ENCODE measurements around the gene DNTTIP2. TPM values are rescaled to one million over a fixed set of nuclear protein-coding genes. Genes with fewer than 3 reads are reported as not detected.

The DNTTIP2 gene
- total and polyA plus RNA-seq, 9 of the 15 experiments (the other 6 are each of a cell fraction or from before 2014, with no cell fraction given): 50.4 to 138 (median 97.0) TPM

DNA sequence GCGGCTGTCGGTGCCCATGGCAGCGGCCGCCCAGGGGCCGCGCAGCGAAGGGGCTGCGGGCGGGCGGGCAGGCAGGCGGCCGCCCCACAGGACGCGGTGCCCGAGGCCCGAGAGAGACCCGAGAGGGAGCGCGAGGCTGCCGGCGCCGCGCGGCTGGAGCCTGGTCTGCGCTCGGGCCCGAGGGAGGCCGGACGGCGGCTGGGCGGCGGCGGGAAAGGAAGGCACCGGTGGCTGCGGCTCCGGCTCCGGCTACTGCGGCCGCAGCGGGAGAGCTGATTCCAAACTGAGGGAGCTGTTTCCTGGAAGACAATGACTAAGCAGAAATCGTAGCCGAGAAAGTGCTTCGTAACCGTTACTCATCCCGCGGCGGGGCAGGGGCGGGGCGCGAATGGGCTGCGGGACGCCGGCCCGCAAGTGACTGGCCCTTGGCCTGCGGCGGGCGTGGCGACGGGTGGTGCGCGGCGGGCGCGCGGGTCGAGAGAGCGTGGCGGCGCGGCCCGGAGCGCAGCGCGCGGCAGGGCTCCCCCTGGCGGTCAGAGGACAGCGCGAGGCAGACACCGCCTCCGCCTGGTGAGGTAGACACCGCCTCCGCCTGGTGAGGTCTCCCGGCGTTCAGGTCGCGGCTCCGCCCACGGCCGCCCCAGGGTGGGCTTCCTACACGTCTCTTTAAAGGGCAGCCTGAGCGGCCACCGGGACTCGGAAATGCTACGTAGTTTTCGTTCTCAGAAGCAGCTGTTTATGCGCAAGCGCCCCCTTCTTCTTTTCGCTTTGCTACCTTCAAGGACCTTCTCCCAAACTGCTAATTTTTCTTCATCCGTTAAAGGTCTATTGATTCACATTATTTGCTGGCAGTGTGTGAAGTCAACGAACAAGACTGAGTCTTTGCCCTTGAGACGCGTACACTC, 30.4 kb upstream of the DNTTIP2 start, which contains the start of gene GCLM (continued):
- TF ChIP-seq, protein P1, sequence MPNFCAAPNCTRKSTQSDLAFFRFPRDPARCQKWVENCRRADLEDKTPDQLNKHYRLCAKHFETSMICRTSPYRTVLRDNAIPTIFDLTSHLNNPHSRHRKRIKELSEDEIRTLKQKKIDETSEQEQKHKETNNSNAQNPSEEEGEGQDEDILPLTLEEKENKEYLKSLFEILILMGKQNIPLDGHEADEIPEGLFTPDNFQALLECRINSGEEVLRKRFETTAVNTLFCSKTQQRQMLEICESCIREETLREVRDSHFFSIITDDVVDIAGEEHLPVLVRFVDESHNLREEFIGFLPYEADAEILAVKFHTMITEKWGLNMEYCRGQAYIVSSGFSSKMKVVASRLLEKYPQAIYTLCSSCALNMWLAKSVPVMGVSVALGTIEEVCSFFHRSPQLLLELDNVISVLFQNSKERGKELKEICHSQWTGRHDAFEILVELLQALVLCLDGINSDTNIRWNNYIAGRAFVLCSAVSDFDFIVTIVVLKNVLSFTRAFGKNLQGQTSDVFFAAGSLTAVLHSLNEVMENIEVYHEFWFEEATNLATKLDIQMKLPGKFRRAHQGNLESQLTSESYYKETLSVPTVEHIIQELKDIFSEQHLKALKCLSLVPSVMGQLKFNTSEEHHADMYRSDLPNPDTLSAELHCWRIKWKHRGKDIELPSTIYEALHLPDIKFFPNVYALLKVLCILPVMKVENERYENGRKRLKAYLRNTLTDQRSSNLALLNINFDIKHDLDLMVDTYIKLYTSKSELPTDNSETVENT (CRISPR knock-in tag; IDR thresholded peaks at IDR 0.05): peak; percentile 33; the same call in 1 of the 2 replicates
- TF ChIP-seq, protein P2, sequence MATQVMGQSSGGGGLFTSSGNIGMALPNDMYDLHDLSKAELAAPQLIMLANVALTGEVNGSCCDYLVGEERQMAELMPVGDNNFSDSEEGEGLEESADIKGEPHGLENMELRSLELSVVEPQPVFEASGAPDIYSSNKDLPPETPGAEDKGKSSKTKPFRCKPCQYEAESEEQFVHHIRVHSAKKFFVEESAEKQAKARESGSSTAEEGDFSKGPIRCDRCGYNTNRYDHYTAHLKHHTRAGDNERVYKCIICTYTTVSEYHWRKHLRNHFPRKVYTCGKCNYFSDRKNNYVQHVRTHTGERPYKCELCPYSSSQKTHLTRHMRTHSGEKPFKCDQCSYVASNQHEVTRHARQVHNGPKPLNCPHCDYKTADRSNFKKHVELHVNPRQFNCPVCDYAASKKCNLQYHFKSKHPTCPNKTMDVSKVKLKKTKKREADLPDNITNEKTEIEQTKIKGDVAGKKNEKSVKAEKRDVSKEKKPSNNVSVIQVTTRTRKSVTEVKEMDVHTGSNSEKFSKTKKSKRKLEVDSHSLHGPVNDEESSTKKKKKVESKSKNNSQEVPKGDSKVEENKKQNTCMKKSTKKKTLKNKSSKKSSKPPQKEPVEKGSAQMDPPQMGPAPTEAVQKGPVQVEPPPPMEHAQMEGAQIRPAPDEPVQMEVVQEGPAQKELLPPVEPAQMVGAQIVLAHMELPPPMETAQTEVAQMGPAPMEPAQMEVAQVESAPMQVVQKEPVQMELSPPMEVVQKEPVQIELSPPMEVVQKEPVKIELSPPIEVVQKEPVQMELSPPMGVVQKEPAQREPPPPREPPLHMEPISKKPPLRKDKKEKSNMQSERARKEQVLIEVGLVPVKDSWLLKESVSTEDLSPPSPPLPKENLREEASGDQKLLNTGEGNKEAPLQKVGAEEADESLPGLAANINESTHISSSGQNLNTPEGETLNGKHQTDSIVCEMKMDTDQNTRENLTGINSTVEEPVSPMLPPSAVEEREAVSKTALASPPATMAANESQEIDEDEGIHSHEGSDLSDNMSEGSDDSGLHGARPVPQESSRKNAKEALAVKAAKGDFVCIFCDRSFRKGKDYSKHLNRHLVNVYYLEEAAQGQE (IDR thresholded peaks at IDR 0.05; ENCODE audit: borderline replicate concordance): peak; percentile 47; the same call in 1 of the 2 replicates
- TF ChIP-seq, protein P2 (CRISPR knock-in tag; IDR thresholded peaks at IDR 0.05; ENCODE audit: low read depth): no peak
- TF ChIP-seq, protein P3, sequence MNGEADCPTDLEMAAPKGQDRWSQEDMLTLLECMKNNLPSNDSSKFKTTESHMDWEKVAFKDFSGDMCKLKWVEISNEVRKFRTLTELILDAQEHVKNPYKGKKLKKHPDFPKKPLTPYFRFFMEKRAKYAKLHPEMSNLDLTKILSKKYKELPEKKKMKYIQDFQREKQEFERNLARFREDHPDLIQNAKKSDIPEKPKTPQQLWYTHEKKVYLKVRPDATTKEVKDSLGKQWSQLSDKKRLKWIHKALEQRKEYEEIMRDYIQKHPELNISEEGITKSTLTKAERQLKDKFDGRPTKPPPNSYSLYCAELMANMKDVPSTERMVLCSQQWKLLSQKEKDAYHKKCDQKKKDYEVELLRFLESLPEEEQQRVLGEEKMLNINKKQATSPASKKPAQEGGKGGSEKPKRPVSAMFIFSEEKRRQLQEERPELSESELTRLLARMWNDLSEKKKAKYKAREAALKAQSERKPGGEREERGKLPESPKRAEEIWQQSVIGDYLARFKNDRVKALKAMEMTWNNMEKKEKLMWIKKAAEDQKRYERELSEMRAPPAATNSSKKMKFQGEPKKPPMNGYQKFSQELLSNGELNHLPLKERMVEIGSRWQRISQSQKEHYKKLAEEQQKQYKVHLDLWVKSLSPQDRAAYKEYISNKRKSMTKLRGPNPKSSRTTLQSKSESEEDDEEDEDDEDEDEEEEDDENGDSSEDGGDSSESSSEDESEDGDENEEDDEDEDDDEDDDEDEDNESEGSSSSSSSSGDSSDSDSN (IDR thresholded peaks at IDR 0.05; ENCODE audit: borderline replicate concordance in 1 of 2, low read depth in 2 of 2, low read length in 2 of 2): peak; percentile 88 to 98; a peak in 3 of 4 replicates
- peak; percentile 77 for TF ChIP-seq POLR2A (conservative IDR thresholded peaks at IDR 0.05)
- TF ChIP-seq HNRNPL (IDR thresholded peaks at IDR 0.05; ENCODE audit: low read depth, low read length): peak; percentile 49; the same call in 1 of the 2 replicates
- TF ChIP-seq, protein P4, sequence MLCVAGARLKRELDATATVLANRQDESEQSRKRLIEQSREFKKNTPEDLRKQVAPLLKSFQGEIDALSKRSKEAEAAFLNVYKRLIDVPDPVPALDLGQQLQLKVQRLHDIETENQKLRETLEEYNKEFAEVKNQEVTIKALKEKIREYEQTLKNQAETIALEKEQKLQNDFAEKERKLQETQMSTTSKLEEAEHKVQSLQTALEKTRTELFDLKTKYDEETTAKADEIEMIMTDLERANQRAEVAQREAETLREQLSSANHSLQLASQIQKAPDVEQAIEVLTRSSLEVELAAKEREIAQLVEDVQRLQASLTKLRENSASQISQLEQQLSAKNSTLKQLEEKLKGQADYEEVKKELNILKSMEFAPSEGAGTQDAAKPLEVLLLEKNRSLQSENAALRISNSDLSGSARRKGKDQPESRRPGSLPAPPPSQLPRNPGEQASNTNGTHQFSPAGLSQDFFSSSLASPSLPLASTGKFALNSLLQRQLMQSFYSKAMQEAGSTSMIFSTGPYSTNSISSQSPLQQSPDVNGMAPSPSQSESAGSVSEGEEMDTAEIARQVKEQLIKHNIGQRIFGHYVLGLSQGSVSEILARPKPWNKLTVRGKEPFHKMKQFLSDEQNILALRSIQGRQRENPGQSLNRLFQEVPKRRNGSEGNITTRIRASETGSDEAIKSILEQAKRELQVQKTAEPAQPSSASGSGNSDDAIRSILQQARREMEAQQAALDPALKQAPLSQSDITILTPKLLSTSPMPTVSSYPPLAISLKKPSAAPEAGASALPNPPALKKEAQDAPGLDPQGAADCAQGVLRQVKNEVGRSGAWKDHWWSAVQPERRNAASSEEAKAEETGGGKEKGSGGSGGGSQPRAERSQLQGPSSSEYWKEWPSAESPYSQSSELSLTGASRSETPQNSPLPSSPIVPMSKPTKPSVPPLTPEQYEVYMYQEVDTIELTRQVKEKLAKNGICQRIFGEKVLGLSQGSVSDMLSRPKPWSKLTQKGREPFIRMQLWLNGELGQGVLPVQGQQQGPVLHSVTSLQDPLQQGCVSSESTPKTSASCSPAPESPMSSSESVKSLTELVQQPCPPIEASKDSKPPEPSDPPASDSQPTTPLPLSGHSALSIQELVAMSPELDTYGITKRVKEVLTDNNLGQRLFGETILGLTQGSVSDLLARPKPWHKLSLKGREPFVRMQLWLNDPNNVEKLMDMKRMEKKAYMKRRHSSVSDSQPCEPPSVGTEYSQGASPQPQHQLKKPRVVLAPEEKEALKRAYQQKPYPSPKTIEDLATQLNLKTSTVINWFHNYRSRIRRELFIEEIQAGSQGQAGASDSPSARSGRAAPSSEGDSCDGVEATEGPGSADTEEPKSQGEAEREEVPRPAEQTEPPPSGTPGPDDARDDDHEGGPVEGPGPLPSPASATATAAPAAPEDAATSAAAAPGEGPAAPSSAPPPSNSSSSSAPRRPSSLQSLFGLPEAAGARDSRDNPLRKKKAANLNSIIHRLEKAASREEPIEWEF (CRISPR knock-in tag; IDR thresholded peaks at IDR 0.05): no peak

Data from K562 (cell line).